Stimulated activated CD4-positive, alpha-beta T cell treated with anti-CD3 and anti-CD28 coated beads, TNF-alpha, amount 100 ng/mL, for 1 hour (primary cell): Measurements from ENCODE around the gene CLDN4.
"Not testable (repeated sequence)": the region's sequence is repeated elsewhere in the genome, so short reads cannot be mapped to it uniquely, and the experiment has no call there.

Experiments
- DNase-seq, 3 donors: peaks; one replicate each; pipeline ENCODE4 v3.0.0-alpha.2; 2020; ENCODE audit warnings: low read depth in 3 of 3, low spot score in 1 of 3

The CLDN4 gene

GRCh38 chr7:73842067-73842976 lies 11.5 kb downstream of the CLDN4 start, which contains the start of gene METTL27:
METTL27 (minus strand) TSS chr7:73842516; CDS start chr7:73842140, 376 bp downstream.
- peak; percentile 69 to 79 (median 77) for DNase-seq

DNA sequence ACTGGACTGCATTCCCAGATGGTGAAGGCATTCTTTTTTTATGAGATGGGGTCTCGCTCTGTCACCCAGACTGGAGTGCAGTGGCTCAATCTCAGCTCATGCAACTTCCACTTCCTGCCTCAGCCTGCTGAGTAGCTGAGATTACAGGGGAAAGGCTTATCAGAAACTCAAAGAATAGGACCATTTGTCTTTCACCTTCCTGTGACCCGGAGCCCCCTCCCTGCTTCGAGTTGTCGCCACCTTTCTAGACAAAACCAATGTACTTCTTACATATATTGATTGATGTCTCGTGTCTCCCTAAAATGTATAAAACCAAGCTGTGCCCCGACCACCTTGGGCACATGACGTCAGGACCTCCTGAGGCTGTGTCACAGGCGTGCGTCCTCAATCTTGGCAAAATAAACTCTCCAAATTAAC lies 13.3 kb downstream of the CLDN4 start:
- no peak for DNase-seq

DNA sequence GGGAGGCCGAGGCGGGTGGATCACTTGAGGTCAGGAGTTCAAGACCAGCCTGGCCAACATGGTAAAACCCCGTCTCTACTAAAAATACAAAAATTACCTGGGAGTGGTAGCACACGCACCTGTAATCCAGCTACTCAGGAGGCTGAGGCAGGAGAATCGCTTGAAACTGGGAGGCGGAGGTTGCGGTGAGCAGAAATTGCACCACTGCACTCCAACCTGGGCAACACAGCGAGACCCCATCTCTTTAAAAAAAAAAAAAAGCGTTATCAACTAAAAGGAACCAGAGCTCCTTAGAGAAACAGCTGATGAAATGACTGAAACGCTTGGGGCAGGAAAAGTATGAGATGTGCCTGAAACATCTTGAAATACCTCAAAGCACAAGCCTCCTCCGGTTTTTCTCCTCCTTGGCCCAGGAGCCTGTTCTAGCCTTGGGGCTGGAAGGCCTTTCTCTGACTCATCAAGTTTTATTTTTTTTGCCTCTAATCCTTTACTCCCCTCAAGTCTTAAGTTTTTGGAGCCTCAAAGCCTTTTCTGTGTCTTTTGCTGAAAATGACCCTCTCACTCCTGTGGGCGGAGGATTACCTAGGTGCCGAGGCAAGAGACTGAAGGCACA lies 14.2 kb downstream of the CLDN4 start:
- no peak for DNase-seq

DNA sequence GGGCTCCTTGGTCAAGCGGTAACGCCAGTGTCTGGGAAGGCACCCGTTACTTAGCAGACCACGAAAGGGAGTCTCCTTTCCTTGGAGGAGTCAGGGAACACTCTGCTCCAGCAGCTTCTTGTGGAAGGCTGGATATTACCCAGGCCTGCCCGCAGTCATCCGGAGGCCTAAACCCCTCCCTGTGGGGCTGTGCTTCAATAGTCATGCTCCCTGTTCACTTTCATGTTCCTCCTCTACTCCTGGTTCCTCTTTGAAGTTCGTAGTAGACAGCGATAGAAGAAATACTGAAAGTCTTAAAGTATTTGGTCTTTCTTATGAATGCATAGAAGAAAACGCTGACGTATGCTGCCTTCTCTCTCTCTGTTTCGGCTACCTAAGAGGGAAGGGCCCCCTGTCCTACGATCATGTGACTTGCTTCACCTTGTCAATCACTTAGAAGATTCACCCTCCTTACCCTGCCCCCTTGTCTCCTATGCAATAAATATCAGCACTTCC lies 15.0 kb downstream of the CLDN4 start:
- not testable (repeated sequence) for DNase-seq

DNA sequence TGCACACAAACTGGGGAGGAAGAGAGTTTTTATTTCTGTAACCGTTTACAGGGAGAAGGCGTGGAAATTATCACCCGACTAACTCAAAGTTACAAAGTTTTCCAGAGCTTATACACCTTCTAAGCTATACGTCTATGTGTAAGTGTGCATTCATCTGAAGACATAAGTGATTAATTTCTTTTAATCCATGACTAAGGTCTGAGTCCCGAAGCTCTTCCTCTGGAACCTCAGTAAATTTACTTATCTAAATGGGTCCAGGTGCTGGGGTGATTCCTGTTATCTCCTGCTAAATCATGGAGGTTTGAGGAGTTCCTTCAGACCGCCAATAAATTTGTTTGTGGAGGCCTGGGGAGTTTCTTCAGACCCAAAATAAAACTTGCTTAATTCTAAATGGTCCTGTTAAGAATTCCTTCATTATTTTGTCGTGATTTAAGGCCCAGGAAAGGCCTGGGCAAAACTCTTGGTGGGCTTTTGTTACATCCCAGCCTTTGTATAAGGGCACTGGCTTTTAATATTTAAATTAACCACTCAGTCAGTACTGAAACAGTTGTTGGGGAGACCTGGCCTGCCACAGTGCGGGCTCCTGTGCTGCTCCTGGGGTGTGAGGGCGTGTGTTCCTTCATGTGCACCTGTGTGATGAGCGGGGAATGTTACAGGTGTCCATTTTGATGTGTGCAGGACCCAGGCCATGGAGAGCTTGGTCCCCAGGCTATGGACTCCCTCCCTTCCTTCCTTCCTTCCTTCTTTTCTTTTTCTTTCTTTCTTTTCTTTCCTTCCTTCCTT lies 17.3 kb downstream of the CLDN4 start:
- DNase-seq: no peak

- DNase-seq: no peak
These were observed 20.0 kb downstream of the CLDN4 start for GRCh38 chr7:73850781-73851207.

DNA sequence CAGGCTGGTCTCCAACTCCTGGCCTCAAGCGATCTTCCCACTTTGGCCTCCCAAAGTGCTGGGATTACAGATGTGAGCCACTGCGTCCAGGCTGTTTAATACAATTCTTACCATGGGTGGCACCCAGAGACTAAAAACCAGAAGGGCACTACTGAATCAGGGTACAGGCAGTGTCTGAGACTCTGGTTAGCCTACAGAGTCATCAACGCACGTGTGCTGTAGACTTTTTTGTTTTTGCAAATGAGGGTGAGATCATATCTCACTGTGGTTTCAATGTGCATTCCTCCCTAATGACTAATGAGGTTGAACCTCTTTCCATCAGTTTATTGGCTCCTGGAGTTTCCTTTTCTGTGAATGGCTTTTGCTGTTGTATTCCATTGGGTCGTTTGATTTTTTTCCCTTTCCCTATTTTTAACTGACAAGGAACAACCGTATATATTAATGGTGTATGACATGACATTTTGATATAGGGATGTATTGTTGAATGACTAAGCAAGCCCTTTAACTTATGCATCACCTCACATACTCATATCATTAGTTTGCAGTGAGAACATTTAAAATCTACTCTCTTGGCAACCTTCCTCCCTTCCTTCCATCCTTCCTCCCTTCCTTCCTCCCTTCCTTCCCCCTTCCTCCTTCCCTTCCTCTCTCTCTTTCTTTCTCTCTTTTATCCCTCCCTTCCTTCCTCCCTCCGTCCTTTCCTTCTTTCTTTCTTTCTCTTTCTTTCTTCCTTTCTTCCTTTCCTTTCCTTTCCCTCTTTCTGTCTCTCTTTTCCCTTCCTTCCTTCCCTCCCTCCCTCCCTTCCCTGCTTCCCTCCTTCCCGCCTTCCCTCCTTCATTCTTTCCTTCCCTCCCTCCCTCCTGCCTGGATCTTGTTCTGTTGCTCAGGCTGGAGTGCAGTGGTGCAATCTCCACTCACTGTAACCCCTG lies 20.9 kb downstream of the CLDN4 start:
- DNase-seq: no peak

- DNase-seq: no peak
These were observed 21.7 kb downstream of the CLDN4 start for GRCh38 chr7:73852500-73852899.

GRCh38 chr7:73856941-73857340 lies 26.1 kb downstream of the CLDN4 start:
- no peak for DNase-seq

DNA sequence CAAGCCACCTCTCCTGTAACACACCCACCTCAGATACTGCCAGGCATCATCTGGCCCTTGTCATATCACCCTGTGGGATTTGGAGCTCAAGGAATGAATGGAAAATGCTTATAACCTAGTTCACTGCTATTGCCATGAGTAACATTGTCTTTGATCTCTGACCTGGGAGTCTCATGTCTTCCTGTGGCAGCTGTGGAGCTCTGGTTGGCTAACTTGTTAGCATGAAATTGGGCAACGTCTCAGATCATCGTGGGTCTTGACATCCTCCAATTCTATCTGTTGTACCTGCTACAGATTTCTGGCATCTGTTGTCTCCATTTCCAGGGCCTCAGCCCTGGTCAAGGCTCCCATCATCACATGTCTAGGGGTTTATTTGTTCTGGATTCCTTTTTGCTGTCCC lies 28.0 kb downstream of the CLDN4 start:
- DNase-seq: no peak

DNA sequence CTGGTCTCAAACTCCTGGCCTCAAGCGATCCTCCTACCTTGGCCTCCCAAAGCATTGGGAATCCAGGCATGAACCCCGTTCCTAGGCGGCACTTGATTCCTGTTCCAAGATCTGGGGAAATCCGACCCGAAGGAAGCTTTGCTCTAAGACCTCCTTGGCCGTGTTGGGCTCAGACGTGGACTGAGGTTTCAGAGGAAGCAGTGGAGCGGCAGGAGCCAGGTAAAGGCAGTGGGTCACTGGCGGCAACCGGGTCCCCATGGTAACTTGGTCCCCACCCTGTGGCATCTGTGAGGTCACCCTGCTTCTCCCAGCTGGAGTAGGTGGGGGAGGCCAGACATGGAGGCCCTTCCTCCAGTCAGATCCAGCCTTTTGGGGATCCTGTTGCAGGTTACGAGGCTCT lies 30.1 kb downstream of the CLDN4 start, which contains the start of gene TMEM270:
TMEM270 (plus strand) TSS at position 301 of the 400 bp plus-strand sequence; CDS start at position 337, 36 bp downstream.
- DNase-seq: no peak

GRCh38 chr7:73861305-73861704 lies 30.5 kb downstream of the CLDN4 start:
- no peak for DNase-seq

DNA sequence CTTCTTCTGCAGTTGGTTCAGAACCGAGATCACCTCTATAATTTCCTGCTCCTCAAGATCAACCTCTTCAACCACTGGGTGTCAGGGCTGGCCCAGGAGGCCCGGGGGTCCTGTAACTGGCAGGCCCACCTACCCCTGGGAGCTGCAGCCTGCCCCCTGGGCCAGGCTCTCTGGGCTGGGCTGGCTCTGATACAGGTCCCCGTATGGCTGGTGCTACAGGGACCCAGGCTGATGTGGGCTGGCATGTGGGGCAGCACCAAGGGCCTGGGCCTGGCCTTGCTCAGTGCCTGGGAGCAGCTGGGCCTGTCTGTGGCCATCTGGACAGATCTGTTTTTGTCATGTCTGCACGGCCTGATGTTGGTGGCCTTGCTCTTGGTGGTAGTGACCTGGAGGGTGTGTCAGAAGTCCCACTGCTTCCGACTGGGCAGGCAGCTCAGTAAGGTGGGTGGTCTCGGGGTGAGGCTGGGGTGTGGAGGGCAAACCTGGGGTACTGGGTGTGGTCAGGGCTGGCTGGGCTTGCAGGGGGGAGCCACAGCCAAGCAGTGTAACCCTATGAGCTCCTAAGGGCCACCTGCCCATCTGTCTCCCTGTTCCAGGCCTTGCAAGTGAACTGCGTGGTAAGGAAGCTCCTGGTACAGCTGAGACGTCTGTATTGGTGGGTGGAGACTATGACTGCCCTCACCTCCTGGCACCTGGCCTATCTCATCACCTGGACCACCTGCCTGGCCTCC lies 34.4 kb downstream of the CLDN4 start:
- DNase-seq: no peak

DNA sequence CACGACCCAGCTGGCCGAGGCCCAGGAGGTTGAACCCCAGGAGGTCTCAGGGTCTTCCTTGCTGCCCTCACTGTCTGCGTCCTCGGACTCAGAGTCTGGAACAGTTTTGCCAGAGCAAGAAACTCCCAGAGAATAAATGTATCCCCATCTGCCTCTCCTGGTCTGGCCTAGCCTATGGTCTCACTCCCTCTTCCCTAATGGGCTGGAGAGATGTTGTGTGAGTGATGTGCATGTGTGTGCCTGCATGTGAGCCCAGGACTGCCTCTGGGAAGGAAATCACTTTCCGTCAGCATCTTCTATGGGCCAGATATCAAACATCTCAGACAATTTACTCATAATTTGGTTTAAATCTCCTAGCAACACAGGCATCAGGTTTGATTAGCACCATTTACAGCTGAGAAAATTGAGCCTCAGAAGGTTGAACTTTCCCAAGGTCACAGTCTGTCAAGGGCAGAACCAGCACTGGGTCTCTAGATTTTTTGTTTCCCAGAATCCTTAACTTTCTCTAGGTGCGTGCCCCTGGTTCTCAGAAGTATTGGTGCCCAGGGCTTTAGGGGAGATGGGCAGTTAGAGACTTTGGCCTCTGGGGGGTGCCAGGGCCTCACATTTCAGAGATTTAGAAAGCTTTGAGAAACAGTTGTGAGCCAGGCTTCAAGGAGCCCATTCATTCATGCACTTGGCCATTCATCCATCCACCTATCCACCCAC lies 35.1 kb downstream of the CLDN4 start:
- no peak for DNase-seq

- DNase-seq: no peak
These were observed 35.6 kb downstream of the CLDN4 start for GRCh38 chr7:73866446-73866767.

- no peak for DNase-seq
These were observed 38.4 kb downstream of the CLDN4 start for GRCh38 chr7:73869011-73869798.

- no peak for DNase-seq
These were observed 39.3 kb downstream of the CLDN4 start for GRCh38 chr7:73870041-73870492.
